ENCODE results near the gene PRR12.

PRR12 gene

DNA sequence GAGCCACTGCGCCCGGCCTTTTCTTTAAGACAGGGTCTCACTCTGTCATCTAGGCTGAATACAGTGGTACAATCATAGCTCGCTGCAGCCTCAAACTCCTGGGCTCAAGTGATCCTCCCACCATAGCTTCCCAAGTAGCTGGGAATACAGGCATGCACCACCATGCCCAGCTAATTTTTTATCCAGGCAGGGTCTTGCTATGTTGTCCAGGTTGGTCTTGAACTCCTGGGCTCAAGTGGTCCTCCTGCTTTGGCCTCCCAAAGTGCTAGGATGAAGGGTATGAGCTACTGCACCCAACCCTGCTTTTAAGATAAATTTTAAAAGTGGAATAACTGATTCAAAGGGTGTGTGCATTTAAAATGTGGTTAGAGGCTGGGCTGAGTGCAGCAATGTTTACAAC, 24.7 kb upstream of the PRR12 start:
- no peak for DNase-seq

DNA sequence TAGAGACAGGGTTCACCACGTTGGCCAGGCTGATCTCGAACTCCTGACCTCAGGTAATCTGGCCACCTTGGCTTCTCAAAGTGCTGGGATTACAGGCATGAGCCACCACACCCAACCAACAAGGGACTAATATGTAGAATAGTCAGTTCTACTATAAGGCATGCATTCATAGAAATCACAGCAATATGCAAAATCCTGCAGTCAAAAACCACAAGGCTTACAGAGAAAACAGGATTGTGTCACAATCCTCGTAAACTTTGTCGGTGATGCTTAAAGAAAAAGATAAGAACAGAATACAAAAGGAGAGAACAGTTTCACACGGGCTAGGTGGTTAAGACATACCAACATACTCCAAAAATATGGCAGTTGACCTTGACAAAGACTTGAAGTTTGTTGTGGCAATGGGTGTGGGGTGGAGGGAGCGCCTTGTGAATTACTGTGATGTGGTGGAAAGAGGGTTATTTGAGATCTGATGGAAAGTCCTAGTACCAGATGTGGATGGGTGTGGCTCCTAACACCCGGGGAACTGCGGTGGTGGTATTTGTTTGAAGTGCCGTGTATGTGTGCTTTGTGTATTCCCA, 23.0 kb upstream of the PRR12 start:
- no peak for DNase-seq

- DNase-seq = peak; percentile 89
Measured at GRCh38 chr19:49570138-49570856, 20.7 kb upstream of the PRR12 start.

DNA sequence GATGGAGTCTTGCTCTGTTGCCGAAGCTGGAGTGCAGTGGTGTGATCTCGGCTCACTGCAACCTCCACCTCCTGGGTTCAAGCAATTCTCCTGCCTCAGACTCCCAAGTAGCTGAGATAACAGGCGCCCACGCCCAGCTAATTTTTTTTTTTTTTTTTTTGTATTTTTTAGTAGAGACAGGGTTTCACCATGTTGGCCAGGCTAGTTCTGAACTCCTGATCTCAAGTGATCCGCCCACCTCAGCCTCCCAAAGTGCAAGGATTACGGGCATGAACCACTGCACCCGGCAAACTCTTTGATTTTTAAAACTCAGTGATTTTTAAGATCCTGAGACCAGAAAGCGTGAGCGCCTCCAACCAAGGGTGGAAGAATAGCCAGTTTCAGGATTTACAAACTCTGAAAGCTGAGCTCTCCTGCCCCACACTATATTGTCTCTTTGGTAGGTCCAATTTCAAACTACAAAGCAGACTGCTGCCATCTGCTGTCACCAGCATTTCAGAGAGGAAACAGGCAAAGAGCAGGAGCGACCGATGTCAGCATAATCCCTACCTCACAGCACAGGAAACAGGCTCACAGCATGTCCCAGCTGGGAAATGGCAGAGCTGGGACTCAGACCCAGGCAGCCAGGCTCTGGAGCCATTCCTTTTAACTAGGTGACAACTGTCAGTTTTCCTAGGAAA, 19.8 kb upstream of the PRR12 start:
- DNase-seq = peak; percentile 55

DNA sequence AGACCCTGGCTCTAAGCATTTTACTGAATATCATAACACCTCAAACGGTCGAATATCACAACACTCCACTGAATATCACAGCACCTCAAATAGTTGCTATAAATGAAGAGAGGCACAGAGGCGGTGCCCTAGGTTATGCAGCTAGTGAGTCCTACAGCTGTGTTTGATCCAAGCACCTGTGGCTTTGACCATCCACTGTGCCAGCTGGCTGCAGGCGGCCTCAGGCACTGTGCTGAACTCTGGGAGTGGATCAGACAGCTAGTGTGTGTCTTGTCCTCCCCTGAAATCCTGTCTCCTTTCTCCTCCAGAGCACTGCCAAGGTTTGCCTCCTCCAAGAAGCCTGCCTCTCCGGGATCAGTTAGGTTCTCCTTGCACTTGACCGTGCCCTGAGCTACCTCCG, 18.0 kb upstream of the PRR12 start:
- no peak for DNase-seq

DNA sequence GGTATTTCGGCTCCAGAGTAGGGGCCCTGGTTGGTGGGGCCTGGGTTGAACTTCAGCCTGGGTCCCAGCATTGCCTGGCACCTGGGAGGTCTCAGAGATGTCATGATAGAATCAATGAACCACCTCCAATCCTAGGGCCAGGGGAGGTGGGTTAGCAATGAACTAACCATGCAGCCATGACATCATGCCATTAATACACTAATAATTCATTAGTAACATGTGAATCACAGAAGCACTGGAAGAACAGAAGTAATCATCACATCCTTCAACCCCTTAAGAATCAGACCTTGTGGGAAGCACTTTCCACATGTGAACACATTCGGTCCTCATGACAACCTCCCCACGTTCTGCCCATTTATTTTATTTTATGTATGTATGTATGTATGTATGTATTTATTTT, 17.6 kb upstream of the PRR12 start:
- DNase-seq = no peak

DNA sequence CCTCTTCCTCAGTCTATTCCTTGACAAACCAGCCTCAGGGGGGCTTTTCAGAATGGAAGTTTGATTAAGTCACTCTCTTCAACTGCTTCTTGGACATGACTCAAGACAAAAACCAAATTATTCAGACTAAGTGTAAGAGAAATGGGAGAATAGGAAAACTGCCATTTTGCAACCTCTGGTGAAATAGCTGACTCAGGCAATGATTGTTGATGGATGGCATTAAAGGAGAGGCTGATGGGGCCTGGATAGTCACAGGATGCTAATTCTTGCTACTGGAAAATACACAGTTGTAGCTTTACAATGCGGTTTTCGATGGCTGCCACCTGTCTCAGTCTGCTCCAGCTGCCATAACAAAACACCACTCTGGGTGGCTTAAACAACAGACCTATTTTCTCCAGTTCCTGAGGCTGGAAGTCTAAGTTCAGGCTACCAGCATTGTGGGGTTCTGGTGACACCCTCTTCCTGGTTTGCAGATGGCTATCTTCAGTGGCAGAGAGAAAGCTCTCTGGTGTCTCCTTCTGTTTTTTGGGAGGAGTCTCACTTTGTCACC, 16.7 kb upstream of the PRR12 start:
- DNase-seq = no peak

GRCh38 chr19:49579193-49579592, 11.8 kb upstream of the PRR12 start:
- no peak for DNase-seq

GRCh38 chr19:49579947-49580263, 11.1 kb upstream of the PRR12 start:
- no peak for DNase-seq

- peak; percentile 98 for DNase-seq
Measured at GRCh38 chr19:49580264-49581006, 10.5 kb upstream of the PRR12 start, which contains the start of gene NOSIP. TSS of gene NOSIP (minus strand) at chr19:49580556. CDS start at chr19:49560691, 19,865 bp downstream.

DNA sequence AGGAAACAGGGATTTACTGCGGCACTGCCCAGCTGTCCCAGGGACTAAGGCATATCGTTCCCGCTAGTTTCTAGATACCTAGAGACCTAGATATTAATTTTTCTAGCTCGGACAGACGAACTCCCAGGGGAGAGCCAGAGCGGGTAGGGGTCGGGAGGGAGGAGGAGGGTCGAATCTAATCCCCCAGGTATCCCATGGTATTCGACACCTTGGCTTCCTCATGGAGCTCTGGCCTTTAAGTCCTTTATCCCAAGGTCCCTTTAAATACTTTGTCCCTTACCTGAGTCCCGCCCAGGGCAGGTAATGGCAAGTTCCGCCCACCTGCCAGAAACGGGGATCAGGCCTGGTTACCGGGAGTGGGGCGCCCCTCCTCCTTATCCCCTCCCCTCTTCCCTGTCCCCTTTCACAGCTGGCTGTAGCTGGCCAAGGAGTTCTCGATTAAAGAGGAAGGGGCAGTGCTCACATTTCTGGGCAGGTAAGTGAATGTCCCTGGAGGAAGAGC, 9.9 kb upstream of the PRR12 start, which contains the start of gene PRRG2:
PRRG2 (plus strand) TSS at position 310 of the 502 bp plus-strand sequence. CDS start 1,904 bp downstream, outside the sequence.
- DNase-seq = peak; percentile 53

- DNase-seq = no peak
Measured at GRCh38 chr19:49583239-49583638, 7.7 kb upstream of the PRR12 start.

- peak; percentile 57 for DNase-seq
Measured at GRCh38 chr19:49585023-49585422, 6.0 kb upstream of the PRR12 start.

DNA sequence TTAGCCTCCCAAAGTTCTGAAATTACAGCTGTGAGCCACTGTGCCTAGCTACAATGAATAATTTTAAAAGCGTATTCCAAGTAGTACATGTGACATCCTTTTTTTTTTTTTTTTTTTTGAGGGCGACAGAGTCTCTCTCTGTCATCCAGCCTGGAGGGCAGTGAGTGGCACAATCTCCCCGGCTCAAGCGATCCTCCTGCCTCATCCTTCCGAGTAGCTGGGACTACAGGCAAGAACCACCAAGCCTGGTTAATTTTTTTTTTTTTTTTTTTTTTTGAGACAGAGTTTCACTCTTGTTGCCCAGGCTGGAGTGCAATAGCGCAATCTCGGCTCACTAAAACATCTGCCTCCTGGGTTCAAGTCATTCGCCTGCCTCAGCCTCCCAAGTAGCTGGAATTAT, 3.8 kb upstream of the PRR12 start:
- no peak for DNase-seq

GRCh38 chr19:49588365-49589122, 2.4 kb upstream of the PRR12 start:
- no peak for DNase-seq

- DNase-seq = no peak
Measured at GRCh38 chr19:49589502-49589905, 1.5 kb upstream of the PRR12 start.

DNA sequence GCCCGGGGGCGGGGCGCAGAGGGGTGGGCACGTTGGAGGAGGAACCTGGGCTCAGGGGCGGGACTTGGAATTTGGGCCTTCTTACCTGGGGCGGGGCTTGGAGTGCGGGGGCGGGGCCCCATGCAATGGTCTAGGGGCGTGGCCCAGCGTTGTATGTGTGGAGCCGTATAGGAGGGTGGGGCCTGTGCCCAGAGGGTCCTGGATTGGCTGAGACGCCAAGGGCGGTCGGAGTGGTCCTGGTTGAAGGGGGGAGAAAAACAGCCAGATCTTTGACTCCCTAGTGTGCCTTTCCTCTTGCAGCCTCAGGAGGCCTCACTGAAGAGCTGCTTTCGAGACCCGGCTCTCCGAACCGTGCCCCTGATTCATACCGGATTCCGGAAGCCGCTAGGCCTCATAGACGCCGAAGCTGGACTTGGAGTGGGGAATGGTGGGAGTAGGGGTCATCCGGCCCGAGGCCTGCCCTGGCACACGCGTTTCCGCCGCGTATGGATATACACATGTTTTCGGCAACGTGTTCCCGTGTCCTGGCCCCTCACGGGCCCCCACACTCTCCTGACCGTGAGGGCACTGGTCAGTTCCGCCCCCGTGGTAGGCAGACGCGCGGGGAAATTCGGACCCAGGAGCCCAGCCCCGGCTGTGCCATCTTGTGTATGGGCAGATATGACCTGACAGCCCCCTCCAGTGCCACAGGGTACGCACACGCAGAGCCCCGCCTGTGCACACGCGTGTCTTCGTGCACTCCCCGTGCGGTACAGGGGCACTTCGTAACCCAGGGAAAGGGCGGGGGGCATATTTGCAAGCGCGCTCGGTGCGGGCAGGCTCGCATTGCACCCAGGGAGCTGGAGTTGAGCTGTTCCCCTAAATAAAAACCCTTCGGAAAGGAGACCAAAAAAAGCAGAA, 661 bp upstream of the PRR12 start:
- DNase-seq = peak; percentile 99

GRCh38 chr19:49591731-49592485, 926 bp downstream of the PRR12 start:
- DNase-seq = peak; percentile 78

DNA sequence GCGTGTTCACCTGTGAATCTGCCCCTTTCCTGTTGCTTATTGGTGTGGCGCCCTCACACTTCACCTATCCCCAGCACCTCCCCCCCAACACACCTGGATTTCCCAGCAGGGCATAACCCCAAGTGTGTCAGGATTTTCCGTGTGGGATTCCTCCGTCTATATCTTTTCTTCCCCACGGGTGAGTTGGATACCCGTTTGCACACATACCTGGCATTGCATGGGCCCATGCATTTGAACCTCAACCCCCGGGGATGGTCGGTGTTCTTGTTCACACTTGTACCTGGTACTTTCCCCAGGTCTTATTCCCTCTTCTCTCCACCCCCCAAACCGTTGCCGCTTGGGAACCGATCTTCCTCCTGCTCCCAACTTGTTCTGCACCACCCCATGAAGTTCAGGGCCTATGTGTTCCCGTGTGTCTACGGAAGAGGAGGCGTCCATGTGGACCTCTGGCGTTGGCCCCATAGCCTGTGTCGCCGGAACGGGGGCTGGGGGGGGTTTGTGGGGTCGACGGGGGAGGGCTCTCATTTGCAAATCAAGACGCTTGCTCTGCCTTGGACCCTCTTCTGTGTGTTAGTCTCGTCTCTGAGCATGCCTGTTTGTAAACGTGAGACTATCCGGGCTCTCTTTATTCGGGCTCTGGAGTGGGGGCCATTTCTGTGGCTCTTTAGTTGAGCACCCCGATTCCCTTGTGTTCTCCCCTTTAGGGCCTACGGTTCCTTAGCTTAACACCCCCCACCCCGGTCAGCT, 1.7 kb downstream of the PRR12 start:
- peak; percentile 69 for DNase-seq
